ENCODE data around the gene HIP1R. TPM values are rescaled to one million over a fixed set of nuclear protein-coding genes. Genes with fewer than 3 reads are reported as not detected.

The HIP1R gene
- total and polyA plus RNA-seq, 7 donors, result 4.2 to 77.4 (median 15.2) TPM

DNA sequence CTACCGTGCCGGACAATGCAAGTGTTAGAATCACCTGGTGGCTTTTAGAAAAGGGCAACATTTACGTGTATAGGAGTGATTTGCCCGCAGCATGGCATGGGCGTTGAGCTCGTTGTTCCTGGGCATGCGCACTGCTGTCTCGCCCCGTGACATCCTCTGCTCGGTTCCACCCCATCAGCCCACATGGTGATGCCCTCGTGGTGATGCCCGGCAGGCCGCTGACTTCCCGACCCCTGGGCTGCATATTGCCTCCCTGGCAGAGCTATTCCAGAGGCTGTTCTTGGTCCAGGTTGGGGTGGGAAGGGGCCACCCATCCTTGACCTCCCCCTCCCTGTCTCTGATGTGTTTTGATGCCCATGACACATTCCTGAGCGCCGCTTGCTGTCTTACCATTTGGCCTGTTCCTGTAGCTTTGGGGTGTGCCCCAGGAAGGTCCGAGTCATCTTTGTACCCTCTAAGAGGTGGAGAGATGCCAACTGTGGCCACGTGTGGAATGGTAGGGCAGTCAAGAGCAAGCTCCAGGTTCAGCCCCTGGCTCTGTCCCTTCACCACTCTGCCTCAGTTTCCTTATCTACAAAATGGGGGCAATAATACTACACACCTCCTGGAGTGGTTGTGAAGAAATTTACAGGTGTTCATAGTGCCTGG is 4.8 kb downstream of the HIP1R start:
- peaks cover 0 to 9% (median 4%) of the 10 kb centered on the region in 4 donors for H3K4me1 ChIP-seq
- no peaks in the 10 kb centered on the region for H3K27me3 ChIP-seq
- no peak overlapping the region for H3K27ac ChIP-seq
- TF ChIP-seq EP300 (IDR thresholded peaks at IDR 0.05), result no peak
- TF ChIP-seq POLR2AphosphoS5 (IDR thresholded peaks at IDR 0.05), result no peak
- TF ChIP-seq, protein P1, sequence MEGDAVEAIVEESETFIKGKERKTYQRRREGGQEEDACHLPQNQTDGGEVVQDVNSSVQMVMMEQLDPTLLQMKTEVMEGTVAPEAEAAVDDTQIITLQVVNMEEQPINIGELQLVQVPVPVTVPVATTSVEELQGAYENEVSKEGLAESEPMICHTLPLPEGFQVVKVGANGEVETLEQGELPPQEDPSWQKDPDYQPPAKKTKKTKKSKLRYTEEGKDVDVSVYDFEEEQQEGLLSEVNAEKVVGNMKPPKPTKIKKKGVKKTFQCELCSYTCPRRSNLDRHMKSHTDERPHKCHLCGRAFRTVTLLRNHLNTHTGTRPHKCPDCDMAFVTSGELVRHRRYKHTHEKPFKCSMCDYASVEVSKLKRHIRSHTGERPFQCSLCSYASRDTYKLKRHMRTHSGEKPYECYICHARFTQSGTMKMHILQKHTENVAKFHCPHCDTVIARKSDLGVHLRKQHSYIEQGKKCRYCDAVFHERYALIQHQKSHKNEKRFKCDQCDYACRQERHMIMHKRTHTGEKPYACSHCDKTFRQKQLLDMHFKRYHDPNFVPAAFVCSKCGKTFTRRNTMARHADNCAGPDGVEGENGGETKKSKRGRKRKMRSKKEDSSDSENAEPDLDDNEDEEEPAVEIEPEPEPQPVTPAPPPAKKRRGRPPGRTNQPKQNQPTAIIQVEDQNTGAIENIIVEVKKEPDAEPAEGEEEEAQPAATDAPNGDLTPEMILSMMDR (IDR thresholded peaks at IDR 0.05), result no peak
- no peak for TF ChIP-seq POLR2A (IDR thresholded peaks at IDR 0.05)
- intact Hi-C loops (cut with DNase I), result no loop called here
- H3K9me3 ChIP-seq, result no peaks in the 10 kb centered on the region
- 76 to 90% methylated on average over 18 of the region's 18 CpGs for WGBS, 2 donors
- no peak overlapping the region for H3K4me3 ChIP-seq
- no peak for DNase-seq
- H3K36me3 ChIP-seq, result no peaks in the 10 kb centered on the region

DNA sequence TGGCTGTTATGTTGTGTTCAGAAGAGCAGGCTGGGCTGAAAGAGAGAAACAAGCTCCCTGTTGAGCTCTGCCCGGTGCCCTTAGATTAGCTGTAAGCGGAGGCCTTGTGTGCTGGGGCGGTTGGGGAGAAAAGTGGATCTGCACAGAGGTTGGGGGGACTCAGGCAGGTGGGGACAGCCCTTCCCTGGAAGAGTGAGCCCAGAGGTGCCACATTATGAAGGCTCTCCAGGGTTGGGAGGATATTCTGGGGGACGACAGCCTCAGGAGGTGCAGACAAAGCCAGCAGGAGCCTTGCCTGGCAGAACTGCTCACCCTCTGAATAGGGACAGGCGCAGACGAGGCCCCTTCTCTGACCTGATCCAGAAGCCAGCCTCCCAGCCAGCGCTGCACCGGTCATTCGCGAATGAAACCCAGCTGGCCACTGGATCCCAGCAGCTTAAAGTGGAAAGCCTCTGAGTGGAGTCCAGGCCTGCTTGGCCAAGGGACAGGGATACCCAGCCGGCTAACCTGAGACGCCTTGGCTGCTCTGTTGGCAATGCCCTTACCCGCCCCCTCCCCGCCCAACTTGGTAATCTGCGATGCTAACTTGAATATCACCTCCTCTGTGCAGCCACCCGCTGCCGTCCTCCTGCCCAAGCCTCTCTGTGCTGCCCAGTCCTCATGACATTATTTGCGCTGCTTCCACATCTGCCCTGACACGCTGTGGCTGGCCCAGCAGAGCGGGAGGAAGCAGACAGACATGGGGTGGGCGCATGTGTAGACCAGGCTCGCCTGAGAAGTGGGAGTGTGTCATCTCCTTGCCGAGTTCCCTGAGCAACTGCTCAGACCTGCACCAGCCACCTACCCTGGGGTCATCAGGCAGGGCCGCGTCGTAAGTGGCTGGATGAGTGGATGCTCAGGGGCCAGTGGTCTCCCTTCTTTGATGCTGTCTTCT is 5.6 kb downstream of the HIP1R start:
- Histone ChIP-seq H3K4me1 (peaks cover 0 to 9% (median 4%) of the 10 kb centered on the region in 4 donors), H3K27me3 (no peaks in the 10 kb centered on the region), H3K4me3 (no peak overlapping the region), H3K27ac (peak overlapping the region in 1 of 4 donors; percentile 79), H3K36me3 (no peaks in the 10 kb centered on the region), H3K9me3 (no peaks in the 10 kb centered on the region)
- WGBS, 2 donors, result 90 to 92% methylated on average over 26 of the region's 26 CpGs
- TF ChIP-seq POLR2AphosphoS5 (IDR thresholded peaks at IDR 0.05) (no peak), POLR2A (IDR thresholded peaks at IDR 0.05) (no peak), EP300 (IDR thresholded peaks at IDR 0.05) (no peak)
- TF ChIP-seq, protein P1 (IDR thresholded peaks at IDR 0.05), result no peak
- intact Hi-C loops (cut with DNase I), result no loop called here
- DNase-seq, result no peak

DNA sequence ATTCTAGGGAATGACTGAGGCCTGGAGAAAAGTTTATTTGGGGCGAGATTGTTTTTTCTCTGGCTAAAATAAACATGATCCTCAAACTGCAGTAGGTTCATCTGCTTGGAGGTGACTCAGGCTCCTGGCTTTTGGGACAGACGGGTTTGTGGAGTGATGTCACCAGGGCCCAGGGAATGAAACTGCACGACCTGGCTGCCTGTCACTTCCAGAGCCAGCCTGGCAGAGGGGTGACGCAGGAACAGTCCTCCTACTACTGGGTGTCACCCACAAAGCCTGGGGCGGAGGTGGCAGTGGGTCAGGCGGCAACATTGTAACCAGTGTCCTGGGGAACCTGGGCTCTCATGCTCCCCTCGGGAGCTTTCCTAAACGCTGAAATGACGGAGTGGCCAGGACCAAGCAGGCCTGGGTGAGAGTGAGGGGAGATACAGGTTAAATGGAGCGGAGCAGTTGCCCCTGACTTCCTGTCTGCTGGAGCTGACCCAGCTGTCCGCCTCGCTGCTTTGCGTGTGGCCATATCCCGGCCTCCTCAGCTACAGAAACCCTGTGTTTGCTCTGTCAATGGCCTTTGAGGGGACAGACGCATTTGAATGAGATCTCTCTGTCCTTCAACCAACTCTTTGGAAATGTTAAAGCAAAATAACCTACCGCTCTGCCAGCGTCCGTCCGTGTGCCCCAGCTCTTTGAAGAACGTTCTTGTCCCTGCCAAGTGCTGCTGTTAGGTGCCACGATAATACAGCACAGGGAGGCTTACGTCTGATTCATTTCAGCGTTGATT is 6.5 kb downstream of the HIP1R start:
- TF ChIP-seq, protein P1 (IDR thresholded peaks at IDR 0.05), result no peak
- TF ChIP-seq POLR2A (IDR thresholded peaks at IDR 0.05), result no peak
- TF ChIP-seq EP300 (IDR thresholded peaks at IDR 0.05), result no peak
- TF ChIP-seq POLR2AphosphoS5 (IDR thresholded peaks at IDR 0.05), result no peak
- Histone ChIP-seq H3K27me3 (no peaks in the 10 kb centered on the region), H3K36me3 (no peaks in the 10 kb centered on the region), H3K4me1 (peaks cover 0 to 3% (median 0%) of the 10 kb centered on the region in 4 donors), H3K27ac (peak overlapping the region in 1 of 4 donors; percentile 79), H3K4me3 (no peak overlapping the region), H3K9me3 (no peaks in the 10 kb centered on the region)
- intact Hi-C loops (cut with DNase I), result no loop called here
- no peak for DNase-seq
- 76 to 81% methylated on average over 23 of the region's 23 CpGs for WGBS, 2 donors

DNA sequence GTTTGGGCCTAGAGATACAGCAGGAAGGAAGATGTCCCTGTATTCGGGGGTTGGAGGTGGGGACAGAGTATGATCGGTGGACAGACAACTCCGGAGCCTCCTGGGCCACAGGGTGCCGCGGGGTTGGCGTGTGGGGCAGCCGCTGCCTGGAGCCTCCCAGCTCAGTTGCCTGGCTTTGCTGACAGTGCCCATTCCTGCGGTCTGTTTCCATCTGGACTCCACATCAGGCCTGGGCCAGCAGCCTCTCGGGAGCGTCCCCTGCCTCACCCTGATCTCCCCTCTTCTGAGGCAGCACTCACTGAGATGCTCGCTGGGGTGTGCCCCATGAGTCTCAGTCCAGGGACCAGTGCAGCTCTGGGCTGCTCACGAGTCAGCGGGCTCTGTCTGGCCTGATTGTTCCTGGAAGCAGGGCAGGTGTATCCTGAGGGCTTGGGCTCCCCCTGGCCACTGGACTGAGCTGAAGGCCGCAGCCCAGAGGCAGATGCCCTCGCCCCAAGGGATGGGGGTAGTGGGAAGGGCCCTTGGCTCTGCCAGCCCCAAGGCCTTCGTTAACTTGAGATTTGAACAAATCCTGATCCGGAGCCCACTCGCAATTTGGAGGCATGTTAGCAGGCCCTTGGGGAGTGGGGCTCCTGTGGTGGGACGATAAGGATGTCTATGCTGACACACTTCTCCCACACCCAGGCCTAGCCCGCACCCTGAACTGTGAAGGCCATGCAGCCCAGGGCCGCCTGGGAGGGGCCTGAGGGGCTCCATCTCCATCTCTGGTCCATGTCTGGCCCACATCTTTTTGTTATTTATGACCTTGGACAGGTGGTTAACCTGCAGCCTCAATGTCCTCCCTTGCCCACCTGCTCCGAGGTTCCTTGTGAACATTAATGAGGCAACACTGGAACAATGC is 7.5 kb downstream of the HIP1R start:
- no peaks in the 10 kb centered on the region for H3K4me1 ChIP-seq
- no peaks in the 10 kb centered on the region for H3K36me3 ChIP-seq
- 87 to 90% methylated on average over 22 of the region's 22 CpGs for WGBS, 2 donors
- no peaks in the 10 kb centered on the region for H3K27me3 ChIP-seq
- TF ChIP-seq POLR2AphosphoS5 (IDR thresholded peaks at IDR 0.05) (no peak), EP300 (IDR thresholded peaks at IDR 0.05) (no peak)
- H3K4me3 ChIP-seq, result no peak overlapping the region
- intact Hi-C loops (cut with DNase I), result no loop called here
- peak overlapping the region in 1 of 4 donors; percentile 79 for H3K27ac ChIP-seq
- DNase-seq, result no peak
- H3K9me3 ChIP-seq, result no peaks in the 10 kb centered on the region

Data from sigmoid colon (tissue), 7 donors.